Spleen (tissue), 7 donors: Measurements from ENCODE around the gene SPATA32.

ENCODE experiments used
- CTCF ChIP-seq, 11 experiments: fragments of 200-600 bp in 7 of 11; fragments of 450-650 bp in 4 of 11; sonication (generic) in 4 of 11; IDR thresholded peaks in 8 of 11; conservative IDR thresholded peaks in 3 of 11; 1 replicate in 7 of 11; 2 replicates in 4 of 11; pipeline versions ENCODE4 v1.4.0 to v1.8.0; 2016 to 2021; ENCODE audit warnings: antibody characterized with exemption in 11 of 11, inconsistent platforms in 4 of 11, mild to moderate bottlenecking in 1 of 11
- POLR2A ChIP-seq, 3 donors: fragments of 450-650 bp; IDR thresholded peaks; one replicate each; pipeline ENCODE4 v1.5.1; 2017; ENCODE audit warnings: antibody characterized with exemption in 3 of 3, mild to moderate bottlenecking in 1 of 3
- donor health status: DM: no; HTN: no; CAD: no; lungs with moderate emphysema.
- donor health status: DM: no; HTN: no; CAD: no.
- donor health status: DM: no; HTN: no; CAD: no.

GRCh38 chr17:45277216-45277849 lies 15.4 kb upstream of the SPATA32 start:
- TF ChIP-seq POLR2A (IDR thresholded peaks at IDR 0.05), result no peak
- TF ChIP-seq CTCF (IDR thresholded peaks at IDR 0.05 in 8 of 11, conservative IDR thresholded peaks at IDR 0.05 in 3 of 11), result peak; percentile 80 to 94 (median 86)
